HG03097 (cell line): ENCODE measurements around the gene PRELID1.

ENCODE experiments used
- ATAC-seq: cut with Tn5 transposase; IDR thresholded peaks from one replicate; pipeline ENCODE4 v1.9.1; 2021; ENCODE audit not compliant: unreplicated experiment, low FRiP score

The PRELID1 gene

DNA sequence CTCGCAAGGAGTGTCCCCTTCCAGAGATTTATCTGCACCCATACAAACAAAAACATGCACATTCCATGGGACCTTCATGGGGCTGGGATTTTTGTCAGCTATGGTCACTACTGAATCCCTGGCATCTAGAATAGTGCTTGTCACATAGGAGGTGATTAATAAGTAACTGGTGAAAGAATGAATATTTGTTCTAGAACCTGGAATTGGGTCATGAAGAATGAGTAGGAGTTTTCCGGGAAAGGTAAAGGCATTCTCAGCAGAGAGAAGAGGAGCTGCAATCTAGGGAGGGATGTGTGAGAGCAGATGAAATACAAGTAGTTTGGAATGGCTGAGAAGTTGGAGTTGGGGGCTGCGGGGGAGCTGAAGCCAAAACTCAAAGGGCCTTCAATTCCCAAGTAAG, 50.7 kb downstream of the PRELID1 start:
- ATAC-seq, result no peak

DNA sequence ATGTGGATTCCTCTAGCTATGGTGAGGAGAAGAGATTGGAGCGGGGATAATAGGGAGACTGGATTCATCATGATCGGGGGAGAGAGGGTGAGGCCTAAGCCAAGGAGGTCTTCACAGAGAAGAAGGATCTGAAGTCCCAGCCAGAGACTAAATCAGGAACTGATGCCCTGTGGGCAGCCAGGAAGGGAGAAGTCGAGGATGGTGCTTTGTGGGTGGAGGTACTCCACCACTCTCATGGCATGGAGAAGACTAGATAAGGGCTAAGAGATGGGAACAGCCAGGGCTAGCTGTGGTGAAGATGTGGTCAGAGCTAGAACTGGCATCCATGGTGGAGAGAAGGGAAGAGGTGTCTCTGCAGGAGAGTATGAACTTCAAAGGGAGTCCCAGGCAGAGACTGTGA, 51.1 kb downstream of the PRELID1 start:
- no peak for ATAC-seq

DNA sequence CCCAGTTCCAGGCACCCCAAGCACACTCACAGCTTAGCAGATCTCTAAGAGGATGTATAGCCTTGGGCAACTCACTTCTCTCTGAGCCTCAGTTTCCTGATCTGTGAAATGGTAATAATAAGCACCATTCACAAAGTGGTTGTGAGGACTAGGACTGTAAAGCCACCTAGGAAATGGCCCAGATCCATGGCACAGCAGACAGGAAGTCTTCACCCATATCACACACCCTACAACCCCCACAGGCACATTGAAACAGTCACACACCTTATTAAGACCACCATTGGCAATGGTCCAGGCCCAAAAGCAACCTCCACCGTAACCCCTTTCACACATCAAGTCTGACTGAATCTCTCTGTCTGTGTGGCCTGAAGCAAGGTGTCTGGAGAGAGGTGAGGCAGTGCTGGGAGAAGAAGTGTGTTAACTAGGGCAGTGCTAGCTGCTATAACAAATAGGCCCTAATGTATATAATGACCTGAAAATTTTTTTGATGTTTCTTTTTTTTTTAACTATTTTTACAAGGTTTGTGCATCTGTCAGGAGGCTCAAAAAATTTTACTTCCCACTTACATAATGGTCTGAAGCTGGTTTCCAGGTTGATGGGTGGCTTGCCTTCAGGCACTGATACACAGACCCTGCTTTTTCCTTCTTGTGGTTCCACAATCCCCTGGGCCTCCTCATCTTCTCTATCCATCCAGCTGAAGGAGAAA, 51.7 kb downstream of the PRELID1 start:
- no peak for ATAC-seq

DNA sequence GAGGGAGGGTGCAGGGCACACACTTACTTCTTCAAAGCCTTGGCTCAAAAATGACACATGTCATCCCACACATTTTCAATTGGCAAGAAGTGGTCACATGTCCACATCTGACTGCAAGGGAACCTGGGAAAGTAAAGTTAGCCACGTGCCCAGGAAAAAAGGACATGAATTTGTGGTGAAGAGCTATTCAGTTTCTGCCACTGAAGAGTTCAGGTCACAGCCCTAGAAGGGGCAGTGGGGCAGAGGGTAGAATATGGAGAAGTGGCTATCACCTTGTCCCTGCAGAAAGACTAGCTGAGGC, 52.2 kb downstream of the PRELID1 start:
- no peak for ATAC-seq
